GM18498 (cell line): ENCODE results near the gene TANGO2.

Source experiments
- ATAC-seq: cut with Tn5 transposase; IDR thresholded peaks from one replicate; pipeline ENCODE4 v1.9.1; 2021; ENCODE audit warnings: mild to moderate bottlenecking, moderate library complexity; ENCODE audit not compliant: unreplicated experiment

The TANGO2 gene

DNA sequence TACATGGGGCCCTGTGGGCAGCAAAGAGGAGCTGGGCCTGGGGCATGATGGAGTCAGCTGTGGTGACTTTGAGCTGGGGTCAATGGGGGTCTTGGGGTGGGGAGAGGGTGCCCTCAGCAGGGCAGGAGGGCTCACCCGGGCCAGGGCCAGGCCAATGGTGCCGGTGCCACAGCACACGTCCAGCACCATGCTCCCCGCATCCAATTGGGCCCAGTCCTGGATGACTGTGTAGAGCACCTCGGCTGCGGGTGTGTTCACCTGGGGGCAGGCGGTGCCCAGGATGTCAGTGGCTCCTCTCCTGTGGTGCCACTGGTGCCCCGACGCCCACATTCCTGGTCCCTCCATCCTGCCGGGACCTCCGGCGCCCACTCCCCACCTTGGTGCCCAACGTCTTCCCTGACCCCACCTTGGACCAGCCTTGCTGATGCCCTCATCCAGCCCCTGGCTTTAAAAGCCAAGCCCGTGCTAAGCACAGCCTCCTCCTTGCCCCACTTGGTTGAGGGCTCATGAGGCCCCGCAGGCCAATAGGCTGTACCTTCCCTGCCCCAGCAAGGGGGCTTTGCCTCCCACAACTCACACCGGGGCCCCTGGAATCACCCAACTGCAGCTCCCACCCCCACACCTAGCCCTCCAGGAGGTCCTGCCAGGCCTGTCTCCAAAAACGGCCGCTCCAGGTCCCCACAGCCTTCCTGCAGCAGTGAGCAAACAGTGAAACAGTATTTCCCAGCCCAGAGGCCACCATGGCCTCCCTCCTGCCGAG is 92.8 kb downstream of the TANGO2 start:
- ATAC-seq: no peak

DNA sequence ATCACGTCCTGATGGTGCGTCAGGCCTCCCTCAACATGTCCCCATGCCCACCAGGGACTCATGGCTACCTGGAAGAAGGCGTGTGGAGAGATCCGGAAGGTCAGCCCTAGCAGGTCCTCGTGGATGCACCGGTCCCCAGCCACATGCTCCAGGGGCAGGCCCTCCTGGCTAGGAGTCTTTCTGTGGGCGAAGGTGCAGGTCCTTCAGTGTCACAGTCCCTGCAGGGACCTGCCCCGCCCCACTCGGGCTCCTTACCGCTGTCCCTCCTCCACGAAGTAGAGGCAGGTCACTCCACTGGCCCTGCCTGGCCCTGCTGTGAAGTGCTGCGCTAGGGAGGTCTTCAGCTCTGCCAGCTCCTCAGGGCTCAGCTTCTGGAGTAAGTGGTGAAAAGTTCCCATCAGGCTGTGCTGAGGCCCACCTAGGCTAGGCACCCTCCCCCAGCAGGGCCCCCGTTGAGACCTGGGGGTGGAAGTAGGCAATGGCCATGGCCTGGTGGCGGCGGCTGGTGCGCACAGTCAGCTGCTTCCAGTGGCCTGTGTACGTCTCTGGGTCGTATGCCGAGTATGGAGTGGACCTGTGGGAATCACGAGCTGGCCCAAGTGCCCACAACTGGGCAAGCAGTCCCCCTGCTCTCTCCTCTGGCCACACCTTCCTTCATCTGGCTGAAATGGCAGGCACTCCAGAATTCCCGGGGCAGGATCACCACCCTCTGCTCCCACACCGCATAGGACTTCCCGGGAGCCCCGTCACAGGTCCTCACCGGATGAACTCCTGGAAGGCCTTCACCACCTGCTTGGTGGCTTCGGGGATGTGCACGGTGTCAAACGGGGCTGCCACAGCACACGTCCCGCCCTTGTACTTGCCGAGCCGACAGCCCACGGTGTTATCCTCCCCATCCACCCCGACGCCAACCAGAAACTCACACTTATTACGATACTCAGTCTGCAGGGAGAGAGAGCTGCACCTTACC is 93.9 kb downstream of the TANGO2 start:
- no peak for ATAC-seq

DNA sequence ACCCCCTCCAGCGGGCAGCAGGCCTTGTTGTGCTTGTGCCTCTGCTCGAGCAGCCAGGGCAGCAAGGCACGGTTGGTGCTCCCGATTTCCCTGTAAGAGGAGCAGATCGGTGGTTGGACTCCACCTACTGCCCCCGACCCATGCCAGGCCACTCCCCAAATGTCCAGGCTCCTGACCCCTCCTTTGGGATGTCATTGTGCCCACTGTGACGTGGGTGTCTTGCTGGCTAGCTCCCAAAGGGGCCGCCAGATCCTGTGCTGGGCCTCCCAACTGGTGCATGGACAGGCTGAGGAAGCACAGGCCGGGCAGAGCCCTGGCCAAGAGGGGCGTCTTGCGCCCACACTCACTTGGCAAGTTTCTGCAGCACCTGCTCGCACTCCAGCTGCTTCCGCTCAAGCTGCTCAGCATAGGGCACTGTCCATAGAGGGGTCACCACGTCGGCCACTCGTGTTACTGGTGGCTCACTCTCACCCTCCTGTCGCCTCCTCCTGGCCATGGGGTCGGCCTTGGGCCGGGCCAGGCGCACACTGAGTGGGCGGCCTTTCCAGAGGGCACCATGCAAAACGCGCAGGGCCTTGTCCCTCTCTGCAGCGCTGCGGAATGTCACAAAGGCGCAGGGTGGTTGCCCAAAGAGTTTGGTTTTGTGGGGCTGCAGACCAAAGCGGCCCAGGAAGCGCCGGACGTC is 94.9 kb downstream of the TANGO2 start, which contains the start of gene RANBP1:
Gene RANBP1, plus strand, starts transcription at position 414 of the 685 bp plus-strand sequence. Its CDS starts 81 bp downstream, at position 495.
- no peak for ATAC-seq

DNA sequence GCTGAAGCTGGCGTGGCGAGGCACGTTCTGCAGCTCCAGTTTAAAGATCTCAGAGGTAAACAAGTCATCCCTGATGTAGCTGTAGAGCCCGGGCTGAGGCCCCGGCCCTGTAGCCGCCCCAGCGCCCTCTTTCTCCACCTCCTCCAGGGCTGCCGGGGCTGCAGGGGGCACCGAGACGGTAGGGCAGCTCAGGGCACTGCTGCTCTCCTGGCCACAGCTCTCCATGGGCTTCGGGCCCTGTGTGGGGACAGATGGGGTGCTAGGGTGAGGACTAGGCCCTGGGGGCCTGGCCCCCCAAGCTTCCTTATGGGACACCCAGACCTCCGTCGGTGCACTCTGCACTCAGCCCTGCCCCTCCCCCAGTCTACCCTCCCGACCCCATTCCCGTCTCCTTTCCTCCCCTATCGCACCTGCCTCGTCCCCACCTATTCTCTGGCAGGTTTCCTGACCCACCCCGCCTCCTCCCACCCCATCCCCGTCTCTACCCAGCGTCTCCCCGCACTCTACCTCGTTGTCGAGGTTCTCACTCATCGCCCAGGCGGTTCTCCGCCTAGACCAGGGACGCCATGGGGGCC is 95.6 kb downstream of the TANGO2 start:
- no peak for ATAC-seq
